T-helper 1 cell treated with Interleukin-12 subunit alpha and Interleukin-12 subunit beta and Interleukin-4 antibody, amounts not matched to agents 30 ng/mL and 1 ng/mL, for 36 hours (primary cell): ENCODE results near the gene MRGPRX3. TPM values are rescaled to one million over a fixed set of nuclear protein-coding genes. Genes with fewer than 3 reads are reported as not detected.

Experiments used
- intact Hi-C: fragments of 100-400 bp; cut with micrococcal nuclease; formaldehyde crosslinking; loops from one replicate; pipeline ENCODE4 v1.15.1; 2024
- total RNA-seq: library from RNA; stranded (reverse); gene quantifications from 2 replicates; pipeline ENCODE4 v1.2.3, GENCODE V29; 2022

The MRGPRX3 gene
- total RNA-seq, 1 donor from 2014 or later: not detected

GRCh38 chr11:18151581-18151980 is 19.2 kb downstream of the MRGPRX3 start:
- intact Hi-C loops: no loop called here

- intact Hi-C loops: no loop called here
Observed at GRCh38 chr11:18168372-18168771, 36.0 kb downstream of the MRGPRX3 start.

GRCh38 chr11:18171377-18172000 is 39.1 kb downstream of the MRGPRX3 start:
- intact Hi-C loops: no loop called here

- intact Hi-C loops: no loop called here
Observed at GRCh38 chr11:18172666-18173065, 40.3 kb downstream of the MRGPRX3 start, which contains the start of gene MRGPRX4. TSS of gene MRGPRX4 (plus strand) at chr11:18172837. CDS start at chr11:18173257, 420 bp downstream.

GRCh38 chr11:18173225-18173866 is 41.0 kb downstream of the MRGPRX3 start:
- intact Hi-C loops: no loop called here

Other genes starting within 250 kb of the MRGPRX3 start
- 28.8 and 31.5 TPM in 2 replicates for gene SERGEF, start 119.5 kb upstream of the MRGPRX3 start, total RNA-seq
- 0.56 and 0.73 TPM in 2 replicates for gene TPH1, start 86.3 kb upstream of the MRGPRX3 start, total RNA-seq
- gene SAAL1, start 26.5 kb upstream of the MRGPRX3 start, total RNA-seq: 27.1 TPM in 2 replicates
- not detected in 2 replicates for gene MRGPRX4, start 40.3 kb downstream of the MRGPRX3 start, total RNA-seq
- gene SAA4, start 104.2 kb downstream of the MRGPRX3 start, total RNA-seq: not detected in 2 replicates
- gene SAA2, start 116.1 kb downstream of the MRGPRX3 start, total RNA-seq: 0.27 TPM in 1 of 2 replicates, not detected in the other
- not detected in 2 replicates for gene SAA1, start 133.7 kb downstream of the MRGPRX3 start, total RNA-seq
- 21.8 and 23.3 TPM in 2 replicates for gene HPS5, start 189.6 kb downstream of the MRGPRX3 start, total RNA-seq
- gene GTF2H1, start 190.0 kb downstream of the MRGPRX3 start, total RNA-seq: 62.9 and 63.1 TPM in 2 replicates